ENCODE data around the gene TACR1. TPM values are rescaled to one million over a fixed set of nuclear protein-coding genes. Genes with fewer than 3 reads are reported as not detected.

Gene TACR1
- total RNA-seq, 1 experiment from 2014 or later, result not detected

DNA sequence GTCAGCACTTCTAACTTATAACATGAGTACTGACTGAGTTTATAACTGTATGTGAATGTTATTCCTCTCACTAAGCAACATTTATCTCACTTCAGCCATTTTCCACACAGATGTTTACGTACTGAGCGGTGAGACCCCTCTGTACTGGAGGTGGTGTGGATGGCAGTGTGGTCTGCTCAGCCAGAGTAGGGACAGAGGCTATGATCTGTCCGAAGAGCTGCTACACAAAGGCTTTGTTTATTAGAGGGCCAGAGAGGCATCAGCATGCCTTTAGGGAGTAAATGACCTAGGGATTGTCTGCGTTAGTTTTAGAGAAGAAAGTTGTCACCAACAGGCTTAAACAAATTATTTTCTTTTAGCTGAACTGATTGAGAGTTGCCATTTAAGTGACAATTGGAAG, 23.2 kb upstream of the TACR1 start:
- CTCF ChIA-PET, result no interaction called here
- H3K4me3 ChIP-seq (replicated peaks in 1 of 2; ENCODE audit: low read depth in 1 of 2, low read length in 2 of 2), result no peak overlapping the region
- H3K36me3 ChIP-seq (ENCODE audit: control insufficient read depth in 1 of 2, insufficient read depth in 2 of 2, low read length in 2 of 2), result no peaks in the 10 kb centered on the region
- peaks cover 22% of the 10 kb centered on the region; the same call in 1 of the 2 replicates for H3K27me3 ChIP-seq (ENCODE audit: insufficient read depth, low read length)
- H3K4me1 ChIP-seq (ENCODE audit: control insufficient read depth in 1 of 2, insufficient read depth in 2 of 2, low read length in 2 of 2), result no peaks in the 10 kb centered on the region
- H4K20me1 ChIP-seq (ENCODE audit: insufficient read depth), result no peaks in the 10 kb centered on the region; the same call in 1 of the 2 replicates
- no peak overlapping the region for H3K9ac ChIP-seq (ENCODE audit: low read length)
- TF ChIP-seq POLR2A (IDR thresholded peaks at IDR 0.05; ENCODE audit: borderline replicate concordance, extremely low read depth, insufficient read depth, insufficient read length), result no peak
- TF ChIP-seq, protein P1, sequence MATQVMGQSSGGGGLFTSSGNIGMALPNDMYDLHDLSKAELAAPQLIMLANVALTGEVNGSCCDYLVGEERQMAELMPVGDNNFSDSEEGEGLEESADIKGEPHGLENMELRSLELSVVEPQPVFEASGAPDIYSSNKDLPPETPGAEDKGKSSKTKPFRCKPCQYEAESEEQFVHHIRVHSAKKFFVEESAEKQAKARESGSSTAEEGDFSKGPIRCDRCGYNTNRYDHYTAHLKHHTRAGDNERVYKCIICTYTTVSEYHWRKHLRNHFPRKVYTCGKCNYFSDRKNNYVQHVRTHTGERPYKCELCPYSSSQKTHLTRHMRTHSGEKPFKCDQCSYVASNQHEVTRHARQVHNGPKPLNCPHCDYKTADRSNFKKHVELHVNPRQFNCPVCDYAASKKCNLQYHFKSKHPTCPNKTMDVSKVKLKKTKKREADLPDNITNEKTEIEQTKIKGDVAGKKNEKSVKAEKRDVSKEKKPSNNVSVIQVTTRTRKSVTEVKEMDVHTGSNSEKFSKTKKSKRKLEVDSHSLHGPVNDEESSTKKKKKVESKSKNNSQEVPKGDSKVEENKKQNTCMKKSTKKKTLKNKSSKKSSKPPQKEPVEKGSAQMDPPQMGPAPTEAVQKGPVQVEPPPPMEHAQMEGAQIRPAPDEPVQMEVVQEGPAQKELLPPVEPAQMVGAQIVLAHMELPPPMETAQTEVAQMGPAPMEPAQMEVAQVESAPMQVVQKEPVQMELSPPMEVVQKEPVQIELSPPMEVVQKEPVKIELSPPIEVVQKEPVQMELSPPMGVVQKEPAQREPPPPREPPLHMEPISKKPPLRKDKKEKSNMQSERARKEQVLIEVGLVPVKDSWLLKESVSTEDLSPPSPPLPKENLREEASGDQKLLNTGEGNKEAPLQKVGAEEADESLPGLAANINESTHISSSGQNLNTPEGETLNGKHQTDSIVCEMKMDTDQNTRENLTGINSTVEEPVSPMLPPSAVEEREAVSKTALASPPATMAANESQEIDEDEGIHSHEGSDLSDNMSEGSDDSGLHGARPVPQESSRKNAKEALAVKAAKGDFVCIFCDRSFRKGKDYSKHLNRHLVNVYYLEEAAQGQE (IDR thresholded peaks at IDR 0.05; ENCODE audit: low read depth), result no peak
- TF ChIP-seq, protein P2, sequence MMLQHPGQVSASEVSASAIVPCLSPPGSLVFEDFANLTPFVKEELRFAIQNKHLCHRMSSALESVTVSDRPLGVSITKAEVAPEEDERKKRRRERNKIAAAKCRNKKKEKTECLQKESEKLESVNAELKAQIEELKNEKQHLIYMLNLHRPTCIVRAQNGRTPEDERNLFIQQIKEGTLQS (IDR thresholded peaks at IDR 0.05), result no peak
- TF ChIP-seq YY1 (IDR thresholded peaks at IDR 0.05; ENCODE audit: extremely low read depth, insufficient replicate concordance, low read depth, low read length), result no peak
- TF ChIP-seq ZNF274 (IDR thresholded peaks at IDR 0.05; ENCODE audit: low read depth, low read length), result no peak
- no peak for TF ChIP-seq SIN3A (IDR thresholded peaks at IDR 0.05; ENCODE audit: low read depth)
- TF ChIP-seq, protein P3, sequence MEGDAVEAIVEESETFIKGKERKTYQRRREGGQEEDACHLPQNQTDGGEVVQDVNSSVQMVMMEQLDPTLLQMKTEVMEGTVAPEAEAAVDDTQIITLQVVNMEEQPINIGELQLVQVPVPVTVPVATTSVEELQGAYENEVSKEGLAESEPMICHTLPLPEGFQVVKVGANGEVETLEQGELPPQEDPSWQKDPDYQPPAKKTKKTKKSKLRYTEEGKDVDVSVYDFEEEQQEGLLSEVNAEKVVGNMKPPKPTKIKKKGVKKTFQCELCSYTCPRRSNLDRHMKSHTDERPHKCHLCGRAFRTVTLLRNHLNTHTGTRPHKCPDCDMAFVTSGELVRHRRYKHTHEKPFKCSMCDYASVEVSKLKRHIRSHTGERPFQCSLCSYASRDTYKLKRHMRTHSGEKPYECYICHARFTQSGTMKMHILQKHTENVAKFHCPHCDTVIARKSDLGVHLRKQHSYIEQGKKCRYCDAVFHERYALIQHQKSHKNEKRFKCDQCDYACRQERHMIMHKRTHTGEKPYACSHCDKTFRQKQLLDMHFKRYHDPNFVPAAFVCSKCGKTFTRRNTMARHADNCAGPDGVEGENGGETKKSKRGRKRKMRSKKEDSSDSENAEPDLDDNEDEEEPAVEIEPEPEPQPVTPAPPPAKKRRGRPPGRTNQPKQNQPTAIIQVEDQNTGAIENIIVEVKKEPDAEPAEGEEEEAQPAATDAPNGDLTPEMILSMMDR (IDR thresholded peaks at IDR 0.05 in 2 of 3, conservative IDR thresholded peaks at IDR 0.05 in 1 of 3; ENCODE audit: borderline replicate concordance in 1 of 3, insufficient read depth in 1 of 3, low read depth in 2 of 3, low read length in 2 of 3), result no peak
- no peak for TF ChIP-seq SRF (IDR thresholded peaks at IDR 0.05; ENCODE audit: low read depth)
- TF ChIP-seq JUND (IDR thresholded peaks at IDR 0.05), result no peak
- TF ChIP-seq CBX3 (IDR thresholded peaks at IDR 0.05; ENCODE audit: low read depth), result no peak
- TF ChIP-seq EGR1 (IDR thresholded peaks at IDR 0.05; ENCODE audit: low read depth), result no peak
- no peak for TF ChIP-seq TCF7L2 (IDR thresholded peaks at IDR 0.05; ENCODE audit: borderline replicate concordance, extremely low read depth, insufficient read depth, insufficient read length)
- no peak for TF ChIP-seq CEBPB (IDR thresholded peaks at IDR 0.05; ENCODE audit: low read depth)
- no peak for TF ChIP-seq EZH2 (IDR thresholded peaks at IDR 0.05)
- RAD21 ChIA-PET (ENCODE audit: low non-redundant PET in 1 of 2, low total read pairs in 2 of 2, uncharacterized antibody in 2 of 2, unreplicated experiment in 2 of 2), result interaction anchor here in 1 of 2 experiments (0.6 kb wide), 1 partner anchor 92 kb away, joined by 3 read pairs; no protein-coding TSS in a partner anchor
- no peak overlapping the region for H2AFZ ChIP-seq (ENCODE audit: low read depth, low read length, poor library complexity, severe bottlenecking)
- H3K9me3 ChIP-seq (ENCODE audit: control insufficient read depth in 1 of 2, insufficient read depth in 1 of 2, low read depth in 1 of 2, low read length in 2 of 2), result no peaks in the 10 kb centered on the region
- no peak for DNase-seq (ENCODE audit: low read depth, low spot score)
- no peak overlapping the region for H3K27ac ChIP-seq (ENCODE audit: low read depth, low read length)
- intact Hi-C loops (cut with micrococcal nuclease), result no loop called here
- H3K4me2 ChIP-seq (ENCODE audit: low read length), result no peak overlapping the region
- BruUV-seq (replicated peaks), result no TSS peak
- no peaks in the 10 kb centered on the region for H3K9me2 ChIP-seq (ENCODE audit: insufficient read depth)
- POLR2A ChIA-PET, result no interaction called here
- H3K79me2 ChIP-seq (ENCODE audit: insufficient read depth, low read length), result no peaks in the 10 kb centered on the region
- ATAC-seq, result no peak

Measured in HCT116 (cell line).